HG03064 (cell line): ENCODE measurements around the gene PYY.

Source experiments
- ATAC-seq: cut with Tn5 transposase; IDR thresholded peaks from one replicate; pipeline ENCODE4 v1.9.1; 2021; ENCODE audit warnings: low read depth; ENCODE audit not compliant: unreplicated experiment

Gene PYY

GRCh38 chr17:43917348-43918025 is 36.3 kb downstream of the PYY start:
- ATAC-seq, result no peak

GRCh38 chr17:43917016-43917347 is 36.8 kb downstream of the PYY start:
- ATAC-seq, result no peak

GRCh38 chr17:43916385-43916784 is 37.4 kb downstream of the PYY start:
- no peak for ATAC-seq

GRCh38 chr17:43915559-43915958 is 38.2 kb downstream of the PYY start:
- ATAC-seq, result no peak

- no peak for ATAC-seq
Measured at GRCh38 chr17:43914451-43914850, 39.3 kb downstream of the PYY start.

- ATAC-seq, result no peak
Measured at GRCh38 chr17:43913584-43913983, 40.2 kb downstream of the PYY start.

GRCh38 chr17:43912635-43913304 is 41.0 kb downstream of the PYY start:
- ATAC-seq, result no peak

- ATAC-seq, result no peak
Measured at GRCh38 chr17:43911904-43912303, 41.8 kb downstream of the PYY start.

GRCh38 chr17:43909537-43910231 is 44.1 kb downstream of the PYY start:
- ATAC-seq, result no peak

GRCh38 chr17:43907998-43908721 is 45.6 kb downstream of the PYY start:
- ATAC-seq, result no peak

GRCh38 chr17:43907425-43907981 is 46.2 kb downstream of the PYY start, which contains the start of gene MPP2:
MPP2 (minus strand) TSS chr17:43907536; CDS start chr17:43904460, 3,076 bp downstream.
- no peak for ATAC-seq

- no peak for ATAC-seq
Measured at GRCh38 chr17:43906951-43907424, 46.8 kb downstream of the PYY start.

GRCh38 chr17:43905985-43906852 is 47.5 kb downstream of the PYY start:
- ATAC-seq, result no peak

GRCh38 chr17:43905400-43905984 is 48.2 kb downstream of the PYY start:
- ATAC-seq, result no peak
